SK-N-SH treated with all-trans-retinoic acid at 6 μM for 48 hours (cell line): ENCODE results near the gene PCMTD2.
"Not testable (repeated sequence)": the region's sequence is repeated elsewhere in the genome, so short reads cannot be mapped to it uniquely, and the experiment has no call there.

Experiments used
- PATZ1 ChIP-seq: fragments of 250-450 bp; sonication (Bioruptor Pico); IDR thresholded peaks from 2 replicates; pipeline ENCODE4 v1.8.0; 2020; ENCODE audit warnings: mild to moderate bottlenecking, moderate library complexity, borderline replicate concordance
- SNAI2 ChIP-seq: fragments of 250-450 bp; sonication (Bioruptor Pico); IDR thresholded peaks from 2 replicates; pipeline ENCODE4 v1.5.0; 2020; ENCODE audit warnings: mild to moderate bottlenecking, moderate library complexity
- ZFP30 ChIP-seq: fragments of 450-650 bp; formaldehyde crosslinking; IDR thresholded peaks from 2 replicates; pipeline ENCODE4 v1.5.0; 2022; ENCODE audit warnings: mild to moderate bottlenecking, moderate library complexity

DNA sequence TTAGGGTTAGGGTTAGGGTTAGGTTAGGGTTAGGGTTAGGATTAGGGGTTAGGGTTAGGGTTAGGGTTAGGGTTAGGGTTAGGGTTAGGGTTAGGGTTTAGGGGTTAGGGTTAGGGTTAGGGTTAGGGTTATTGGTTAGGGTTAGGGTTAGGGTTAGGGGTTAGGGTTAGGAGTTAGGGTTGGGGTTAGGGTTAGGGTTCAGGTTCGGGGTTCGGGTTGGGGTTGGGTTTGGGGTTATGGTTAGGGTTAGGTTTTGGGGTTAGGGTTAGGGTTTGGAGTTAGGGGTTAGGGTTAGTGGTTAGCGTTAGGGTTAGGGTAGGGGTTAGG is 31.7 kb downstream of the PCMTD2 start:
- not testable (repeated sequence) for TF ChIP-seq PATZ1 (CRISPR knock-in tag); ZFP30 (CRISPR knock-in tag); SNAI2
